HG02763 (cell line): ENCODE measurements around the gene ABR.

ENCODE experiments used
- ATAC-seq: cut with Tn5 transposase; IDR thresholded peaks from one replicate; pipeline ENCODE4 v1.9.1; 2021; ENCODE audit warnings: mild to moderate bottlenecking, moderate library complexity; ENCODE audit not compliant: unreplicated experiment

The ABR gene

GRCh38 chr17:1012823-1013728, 166.7 kb downstream of the ABR start:
- ATAC-seq = no peak

DNA sequence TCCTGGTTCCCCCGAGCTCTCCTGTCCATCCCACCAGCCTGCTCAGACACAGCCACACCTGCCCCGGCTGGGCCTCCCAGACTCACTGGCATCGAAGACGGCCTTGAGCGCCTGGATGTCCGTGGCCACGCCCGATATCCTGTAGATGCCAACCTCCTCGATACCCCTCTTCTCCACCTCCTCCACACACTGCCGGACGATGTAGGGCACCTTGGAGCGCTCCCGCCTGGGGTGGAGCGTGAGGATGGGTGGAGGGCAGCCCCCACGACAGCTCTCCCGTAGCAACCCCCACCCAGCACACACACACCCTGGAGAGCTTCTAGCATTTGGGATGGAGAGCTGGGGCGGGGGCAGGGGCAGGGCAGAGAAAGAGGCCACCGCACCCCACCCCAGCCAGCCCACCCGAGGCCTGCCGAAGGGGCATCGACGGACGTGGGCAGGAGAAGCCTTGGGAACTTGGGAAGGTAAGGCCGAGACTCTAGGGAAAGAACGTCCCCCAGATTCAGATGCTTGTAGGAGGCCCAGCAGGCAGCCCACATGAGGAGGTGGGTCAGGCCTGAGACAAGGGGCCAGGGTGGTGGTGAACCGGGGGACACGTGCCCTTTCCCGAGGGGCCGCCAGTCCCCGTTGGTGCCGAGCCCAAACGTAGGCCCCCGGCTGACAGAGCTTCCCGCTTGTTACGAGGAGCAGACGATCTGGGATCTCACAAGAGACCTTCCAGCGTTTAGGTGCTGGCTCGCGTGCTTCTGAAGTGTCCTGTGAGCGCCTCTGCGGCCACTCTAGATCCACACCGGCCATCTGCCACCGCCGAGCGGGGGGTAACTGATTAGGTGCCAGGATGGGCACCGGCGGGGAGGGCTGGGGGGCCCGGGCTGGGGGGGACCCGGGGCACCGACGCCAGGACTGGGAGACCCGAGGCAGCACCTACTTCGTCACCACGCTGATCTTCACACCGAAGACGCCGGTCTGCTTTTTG, 167.7 kb downstream of the ABR start:
- no peak for ATAC-seq

- no peak for ATAC-seq
Observed at GRCh38 chr17:1011138-1011537, 168.6 kb downstream of the ABR start.

DNA sequence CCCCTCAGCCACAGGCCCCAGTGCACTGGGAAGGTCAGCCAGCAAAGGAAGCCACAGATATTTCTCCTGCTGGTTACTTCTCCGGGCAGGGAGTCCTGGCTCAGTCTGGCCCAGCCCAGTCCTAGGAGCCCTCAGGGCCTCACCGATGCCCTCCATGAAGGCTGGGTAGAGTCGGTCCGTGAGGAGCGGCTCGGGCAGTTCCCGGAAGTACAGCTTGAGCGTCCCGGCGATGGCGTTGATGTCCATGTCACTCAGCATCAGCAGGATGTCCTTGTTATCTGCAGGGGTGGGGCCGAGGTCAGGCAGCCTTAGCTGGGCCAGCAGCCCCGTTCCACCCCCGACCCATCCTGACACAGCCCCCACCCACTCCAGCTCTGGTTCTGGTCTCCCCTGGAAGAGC, 169.2 kb downstream of the ABR start:
- ATAC-seq = no peak

- ATAC-seq = no peak
Observed at GRCh38 chr17:1010086-1010450, 169.7 kb downstream of the ABR start.

DNA sequence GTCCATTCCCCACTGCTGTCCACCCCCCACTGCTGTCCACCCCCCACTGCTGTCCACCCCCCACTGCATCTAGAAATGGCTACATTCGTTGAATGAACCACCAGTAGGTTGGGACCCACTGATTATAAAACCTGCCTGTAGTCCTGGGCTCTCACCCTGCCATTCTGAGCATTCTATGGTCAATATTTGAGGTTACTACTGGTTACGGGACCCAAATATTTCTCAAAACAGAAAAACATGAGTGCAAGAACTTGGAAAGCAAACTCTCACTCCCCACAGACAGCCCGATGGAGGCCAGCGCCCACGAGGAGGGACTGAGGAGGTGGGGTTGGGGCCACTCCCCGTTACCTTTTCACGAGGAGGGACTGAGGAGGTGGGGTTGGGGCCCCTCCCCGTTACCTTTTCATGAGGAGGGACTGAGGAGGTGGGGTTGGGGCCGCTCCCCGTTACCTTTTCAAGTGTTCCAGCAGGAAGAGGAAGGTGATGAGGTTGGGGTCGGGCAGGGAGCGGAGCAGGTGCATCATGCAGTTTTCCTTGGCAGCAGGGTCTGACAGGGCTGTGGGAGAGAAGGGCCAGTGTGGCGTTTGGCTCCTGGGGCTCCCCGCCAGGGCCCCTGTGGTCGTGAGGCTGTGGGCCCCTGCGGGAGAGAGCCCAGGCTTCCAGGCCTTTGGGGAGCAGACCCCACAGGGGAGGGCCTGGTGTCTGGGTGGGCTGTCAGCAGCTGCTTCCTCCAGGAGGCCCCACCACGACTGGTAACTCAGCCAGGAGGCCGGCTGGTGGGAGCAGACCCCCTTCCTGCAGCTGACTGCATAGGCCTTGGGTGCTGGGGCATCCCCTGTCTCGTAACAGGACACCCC, 170.3 kb downstream of the ABR start:
- no peak for ATAC-seq

- ATAC-seq = no peak
Observed at GRCh38 chr17:1008008-1008761, 171.6 kb downstream of the ABR start.

DNA sequence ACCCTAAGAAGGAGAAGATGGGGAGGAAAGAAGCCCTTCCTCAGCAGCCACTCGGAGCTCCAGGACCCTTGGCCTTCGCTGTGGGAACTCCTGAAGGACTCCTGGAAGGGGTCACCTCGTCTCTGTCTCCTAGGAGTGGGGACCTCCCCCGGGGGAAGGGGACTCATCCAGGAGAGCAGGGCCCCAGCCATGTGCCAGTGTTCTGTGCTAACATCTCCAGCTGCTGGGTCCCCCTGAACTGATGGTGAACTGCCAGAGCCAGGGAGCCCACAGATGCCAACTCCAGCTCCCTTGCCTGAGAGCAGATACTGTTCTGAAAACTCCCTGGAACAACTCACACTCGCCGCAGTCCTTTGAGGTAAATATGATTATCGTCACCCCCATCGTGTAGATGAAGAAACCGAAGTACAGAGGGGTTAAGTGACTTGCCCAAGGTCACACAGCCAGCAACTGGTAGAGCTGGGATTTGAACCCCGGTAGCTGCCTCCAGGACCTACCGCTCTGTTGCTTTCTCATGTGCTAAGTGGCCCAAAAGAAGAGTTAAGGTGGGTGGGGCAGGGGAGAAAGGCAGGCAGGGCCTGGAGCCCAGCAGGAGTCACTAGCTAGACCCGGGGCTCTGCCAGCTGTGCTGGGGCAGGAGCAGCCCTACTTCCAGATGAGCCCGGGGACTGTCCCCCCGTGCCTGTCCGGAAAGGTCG, 172.3 kb downstream of the ABR start:
- no peak for ATAC-seq

GRCh38 chr17:1006054-1006453, 173.7 kb downstream of the ABR start:
- ATAC-seq = no peak

- no peak for ATAC-seq
Observed at GRCh38 chr17:1005361-1005946, 174.3 kb downstream of the ABR start.

GRCh38 chr17:1004769-1005295, 174.9 kb downstream of the ABR start:
- ATAC-seq = no peak

- ATAC-seq = no peak
Observed at GRCh38 chr17:1003972-1004768, 175.6 kb downstream of the ABR start.

- ATAC-seq = no peak
Observed at GRCh38 chr17:1003633-1003971, 176.2 kb downstream of the ABR start.

DNA sequence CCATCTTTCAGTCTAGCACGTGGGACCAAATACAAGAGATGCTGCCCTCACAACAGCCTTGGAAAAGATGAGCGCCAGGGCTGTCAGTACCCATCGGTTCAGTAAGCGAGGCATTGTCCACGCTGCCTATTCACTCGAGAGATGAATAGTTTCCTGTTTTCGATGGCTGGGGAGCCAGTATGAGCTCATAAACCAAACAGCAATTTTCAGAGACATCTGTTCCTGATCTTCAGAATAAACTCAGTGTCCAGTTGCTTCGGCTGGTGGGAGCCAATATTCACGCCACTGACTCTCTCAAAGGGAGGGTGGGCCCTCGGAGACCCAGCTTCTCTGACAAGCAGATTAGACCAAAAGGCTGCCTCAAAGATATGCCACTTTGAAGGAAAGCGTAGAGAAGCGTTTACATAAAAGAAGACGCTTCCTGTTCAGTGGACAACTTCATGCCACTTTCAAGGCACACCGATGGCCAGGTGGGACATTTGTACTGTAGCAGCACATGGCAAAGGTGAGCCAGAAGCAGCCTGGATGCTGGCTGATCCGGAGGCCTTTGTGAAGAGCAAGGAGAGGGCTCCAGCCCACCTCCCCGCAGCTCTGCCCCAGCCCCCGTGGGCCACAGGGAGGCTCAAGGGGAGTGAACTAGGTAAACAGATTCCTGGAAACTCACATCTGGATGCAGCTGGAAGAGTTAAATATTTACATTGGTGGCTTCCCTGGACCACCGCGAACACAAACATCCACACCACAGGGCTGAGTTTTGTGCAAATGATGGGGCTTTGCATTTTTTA, 176.8 kb downstream of the ABR start:
- no peak for ATAC-seq

GRCh38 chr17:1002412-1002753, 177.4 kb downstream of the ABR start:
- no peak for ATAC-seq

DNA sequence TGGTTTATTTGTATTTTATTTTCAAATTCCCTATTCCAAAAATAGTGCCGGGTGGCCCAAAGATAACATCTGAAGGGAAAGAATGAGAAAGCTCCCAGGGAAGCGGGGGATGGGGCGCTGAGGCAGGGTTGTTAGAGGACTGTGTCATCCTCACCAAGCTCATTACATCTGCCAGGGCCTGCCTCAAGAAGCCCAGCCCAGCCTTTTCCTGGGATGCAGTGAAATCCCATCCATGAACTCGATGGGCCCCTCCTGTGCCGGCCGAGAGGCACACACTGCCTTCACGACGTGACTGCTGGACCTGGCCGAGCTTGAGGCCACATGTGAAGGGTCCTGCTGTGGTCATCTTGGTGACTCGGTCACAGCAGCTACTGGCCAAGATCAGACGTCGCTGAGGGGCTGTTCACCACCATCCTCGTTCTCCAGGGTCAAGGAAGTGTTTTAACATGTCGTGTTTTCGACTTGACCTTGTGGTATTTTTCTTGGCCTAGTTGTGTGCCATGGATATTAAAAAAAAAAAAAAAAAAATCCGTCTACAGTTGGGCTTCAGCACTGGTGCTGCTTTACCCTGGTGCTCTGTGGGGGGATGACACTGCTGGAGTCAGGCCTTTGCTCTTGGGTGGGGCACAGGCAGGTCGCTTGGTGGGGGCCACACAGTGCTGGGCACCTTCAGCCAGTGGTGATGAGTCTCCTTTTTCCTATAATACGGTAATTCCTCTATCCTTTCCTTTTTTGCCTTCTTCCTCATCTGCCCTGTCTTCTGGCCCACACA, 178.0 kb downstream of the ABR start:
- ATAC-seq = no peak
